Parathyroid adenoma (tissue), 2 donors: ENCODE results near the gene SLC13A3.

Experiments
- H2AFZ ChIP-seq: fragments of 300-600 bp; sonication (generic); one replicate; pipeline ENCODE4 v1.7.0; 2017; ENCODE audit warnings: antibody characterized with exemption, mild to moderate bottlenecking
- H3K27ac ChIP-seq: fragments of 300-600 bp; sonication (generic); one replicate; pipeline ENCODE4 v1.7.0; 2017
- H3K27me3 ChIP-seq: fragments of 300-600 bp; sonication (generic); one replicate; pipeline ENCODE4 v1.7.0; 2017; ENCODE audit warnings: low read length; ENCODE audit not compliant: control insufficient read depth, insufficient read depth
- H3K36me3 ChIP-seq: fragments of 300-600 bp; sonication (generic); one replicate; pipeline ENCODE4 v1.7.0; 2017; ENCODE audit warnings: low read length; ENCODE audit not compliant: control insufficient read depth, insufficient read depth
- H3K4me1 ChIP-seq: fragments of 300-600 bp; sonication (generic); one replicate; pipeline ENCODE4 v1.7.0; 2017; ENCODE audit warnings: control low read depth
- H3K4me2 ChIP-seq: fragments of 300-600 bp; sonication (generic); one replicate; pipeline ENCODE4 v1.7.0; 2017; ENCODE audit warnings: low read length
- H3K4me3 ChIP-seq: fragments of 300-600 bp; sonication (generic); one replicate; pipeline ENCODE4 v1.7.0; 2017; ENCODE audit warnings: low read depth, low read length
- H3K79me2 ChIP-seq: fragments of 300-600 bp; sonication (generic); one replicate; pipeline ENCODE4 v1.7.0; 2017; ENCODE audit warnings: control low read depth
- H3K9ac ChIP-seq: fragments of 300-600 bp; sonication (generic); one replicate; pipeline ENCODE4 v1.7.0; 2017; ENCODE audit warnings: mild to moderate bottlenecking
- H3K9me3 ChIP-seq: fragments of 300-600 bp; sonication (generic); one replicate; pipeline ENCODE4 v1.7.0; 2017; ENCODE audit warnings: low read length; ENCODE audit not compliant: control insufficient read depth
- TF ChIP-seq, protein P1 (sequence below): fragments of 300-600 bp; sonication (generic); IDR thresholded peaks from one replicate; pipeline ENCODE4 v1.7.0; 2017; ENCODE audit warnings: antibody characterized with exemption, mild to moderate bottlenecking
- donor health status: primary hyperparathyroidism.

The SLC13A3 gene

GRCh38 chr20:46512943-46513844, 138.1 kb downstream of the SLC13A3 start, which contains the start of gene ZNF334:
ZNF334 (minus strand) TSS chr20:46513559; CDS start chr20:46512102, 1,457 bp downstream.
- Histone ChIP-seq H3K9me3 (no peaks in the 10 kb centered on the region), H3K4me2 (peak within 1 kb of the TSS; percentile 70), H2AFZ (peak within 1 kb of the TSS; percentile 97), H3K27ac (peak within 1 kb of the TSS; percentile 80), H3K36me3 (no peaks in the 10 kb centered on the region), H3K79me2 (no peaks in the 10 kb centered on the region), H3K4me3 (peak within 1 kb of the TSS; percentile 66), H3K9ac (peak within 1 kb of the TSS; percentile 71), H3K27me3 (no peaks in the 10 kb centered on the region), H3K4me1 (no peaks in the 10 kb centered on the region)
- TF ChIP-seq, protein P1, sequence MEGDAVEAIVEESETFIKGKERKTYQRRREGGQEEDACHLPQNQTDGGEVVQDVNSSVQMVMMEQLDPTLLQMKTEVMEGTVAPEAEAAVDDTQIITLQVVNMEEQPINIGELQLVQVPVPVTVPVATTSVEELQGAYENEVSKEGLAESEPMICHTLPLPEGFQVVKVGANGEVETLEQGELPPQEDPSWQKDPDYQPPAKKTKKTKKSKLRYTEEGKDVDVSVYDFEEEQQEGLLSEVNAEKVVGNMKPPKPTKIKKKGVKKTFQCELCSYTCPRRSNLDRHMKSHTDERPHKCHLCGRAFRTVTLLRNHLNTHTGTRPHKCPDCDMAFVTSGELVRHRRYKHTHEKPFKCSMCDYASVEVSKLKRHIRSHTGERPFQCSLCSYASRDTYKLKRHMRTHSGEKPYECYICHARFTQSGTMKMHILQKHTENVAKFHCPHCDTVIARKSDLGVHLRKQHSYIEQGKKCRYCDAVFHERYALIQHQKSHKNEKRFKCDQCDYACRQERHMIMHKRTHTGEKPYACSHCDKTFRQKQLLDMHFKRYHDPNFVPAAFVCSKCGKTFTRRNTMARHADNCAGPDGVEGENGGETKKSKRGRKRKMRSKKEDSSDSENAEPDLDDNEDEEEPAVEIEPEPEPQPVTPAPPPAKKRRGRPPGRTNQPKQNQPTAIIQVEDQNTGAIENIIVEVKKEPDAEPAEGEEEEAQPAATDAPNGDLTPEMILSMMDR = no peak

DNA sequence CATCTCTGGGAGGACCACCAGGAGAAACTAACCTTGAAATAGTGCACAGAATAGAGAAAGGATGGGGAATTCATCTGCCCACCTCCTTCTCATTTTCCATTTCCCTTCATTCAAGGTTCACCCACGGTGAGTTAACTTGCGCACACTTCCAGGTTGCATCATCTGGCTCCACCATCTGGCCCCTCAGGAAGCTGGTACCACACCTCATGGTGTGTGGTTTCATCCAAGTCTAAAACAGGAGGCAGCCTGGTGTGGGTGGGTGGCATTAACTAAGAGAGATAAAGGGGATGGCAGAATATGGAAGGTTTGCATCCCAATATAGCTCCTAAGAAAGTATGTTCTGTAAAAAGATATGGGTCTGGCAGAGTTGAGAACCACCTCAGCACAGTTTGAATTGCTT, 141.7 kb downstream of the SLC13A3 start:
- TF ChIP-seq, protein P1 = no peak
- H3K36me3 ChIP-seq = no peaks in the 10 kb centered on the region
- no peaks in the 10 kb centered on the region for H3K27me3 ChIP-seq
- H2AFZ ChIP-seq = no peak overlapping the region
- H3K4me3 ChIP-seq = no peak overlapping the region
- no peaks in the 10 kb centered on the region for H3K79me2 ChIP-seq
- no peaks in the 10 kb centered on the region for H3K4me1 ChIP-seq
- no peaks in the 10 kb centered on the region for H3K9me3 ChIP-seq
- no peak overlapping the region for H3K27ac ChIP-seq
- H3K4me2 ChIP-seq = no peak overlapping the region
- no peak overlapping the region for H3K9ac ChIP-seq
